Hematopoietic multipotent progenitor cell treated with erythropoietin and hydrocortisone succinate and interleukin-3 and kit ligand, for 17 days (in vitro differentiated cells): Measurements from ENCODE around the gene MRPL33.

ENCODE experiments used
- DNase-seq: peaks from one replicate; pipeline ENCODE4 v3.0.0-alpha.2; 2015; ENCODE audit warnings: low spot score

The MRPL33 gene

GRCh38 chr2:27771548-27772335 is at the start of gene MRPL33:
Gene MRPL33 (plus strand): TSS chr2:27771719. CDS start chr2:27771778, 59 bp downstream.
- peak; percentile 82 for DNase-seq

GRCh38 chr2:27721884-27722485 is 49.5 kb upstream of the MRPL33 start:
- DNase-seq: no peak

- no peak for DNase-seq
Measured at GRCh38 chr2:27723372-27724144, 48.0 kb upstream of the MRPL33 start.

- DNase-seq: no peak
Measured at GRCh38 chr2:27724191-27724590, 47.3 kb upstream of the MRPL33 start.

GRCh38 chr2:27724905-27725701 is 46.4 kb upstream of the MRPL33 start:
- DNase-seq: no peak

- DNase-seq: no peak
Measured at GRCh38 chr2:27727257-27727656, 44.3 kb upstream of the MRPL33 start.

GRCh38 chr2:27728081-27728858 is 43.2 kb upstream of the MRPL33 start:
- no peak for DNase-seq

- no peak for DNase-seq
Measured at GRCh38 chr2:27729198-27729597, 42.3 kb upstream of the MRPL33 start.

GRCh38 chr2:27729614-27730013 is 41.9 kb upstream of the MRPL33 start:
- no peak for DNase-seq

- DNase-seq: no peak
Measured at GRCh38 chr2:27730261-27730662, 41.3 kb upstream of the MRPL33 start.

- DNase-seq: no peak
Measured at GRCh38 chr2:27730980-27731691, 40.4 kb upstream of the MRPL33 start.

- DNase-seq: no peak
Measured at GRCh38 chr2:27734305-27734704, 37.2 kb upstream of the MRPL33 start.

- no peak for DNase-seq
Measured at GRCh38 chr2:27735263-27735904, 36.1 kb upstream of the MRPL33 start.

GRCh38 chr2:27736031-27736889 is 35.3 kb upstream of the MRPL33 start:
- no peak for DNase-seq

- DNase-seq: no peak
Measured at GRCh38 chr2:27736890-27737204, 34.7 kb upstream of the MRPL33 start.

GRCh38 chr2:27737676-27738348 is 33.7 kb upstream of the MRPL33 start:
- DNase-seq: no peak

GRCh38 chr2:27738349-27739057 is 33.0 kb upstream of the MRPL33 start:
- DNase-seq: no peak

- no peak for DNase-seq
Measured at GRCh38 chr2:27739058-27739373, 32.5 kb upstream of the MRPL33 start.
